Measurements from ENCODE around the gene KIFC1.
"Not testable (repeated sequence)": the region's sequence is repeated elsewhere in the genome, so short reads cannot be mapped to it uniquely, and the experiment has no call there.

Gene KIFC1

DNA sequence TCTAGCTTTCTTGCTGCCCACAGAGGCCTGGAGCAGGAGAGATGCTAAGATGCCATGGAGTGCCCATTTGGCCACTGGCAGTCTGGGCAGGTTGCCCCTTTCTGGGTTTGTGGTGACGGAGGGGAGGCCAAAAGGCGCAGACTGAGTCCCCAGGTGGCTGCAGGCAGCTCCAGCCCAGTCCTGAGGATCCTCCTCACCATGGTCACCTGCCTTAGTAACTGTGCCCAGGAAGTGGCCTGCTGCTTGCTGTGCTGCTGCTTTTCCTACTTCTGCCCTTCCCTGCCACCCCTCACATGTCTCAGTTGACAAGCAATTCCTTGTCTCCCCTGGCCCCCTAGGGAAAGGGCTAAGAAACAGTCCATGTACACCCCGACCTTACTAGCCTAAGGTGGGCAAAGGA is 35.3 kb upstream of the KIFC1 start:
- no peak for TF ChIP-seq CTCF (IDR thresholded peaks at IDR 0.05)
- H3K4me3 ChIP-seq (ENCODE audit: low read depth in 1 of 2, low read length in 1 of 2) = no peak overlapping the region

DNA sequence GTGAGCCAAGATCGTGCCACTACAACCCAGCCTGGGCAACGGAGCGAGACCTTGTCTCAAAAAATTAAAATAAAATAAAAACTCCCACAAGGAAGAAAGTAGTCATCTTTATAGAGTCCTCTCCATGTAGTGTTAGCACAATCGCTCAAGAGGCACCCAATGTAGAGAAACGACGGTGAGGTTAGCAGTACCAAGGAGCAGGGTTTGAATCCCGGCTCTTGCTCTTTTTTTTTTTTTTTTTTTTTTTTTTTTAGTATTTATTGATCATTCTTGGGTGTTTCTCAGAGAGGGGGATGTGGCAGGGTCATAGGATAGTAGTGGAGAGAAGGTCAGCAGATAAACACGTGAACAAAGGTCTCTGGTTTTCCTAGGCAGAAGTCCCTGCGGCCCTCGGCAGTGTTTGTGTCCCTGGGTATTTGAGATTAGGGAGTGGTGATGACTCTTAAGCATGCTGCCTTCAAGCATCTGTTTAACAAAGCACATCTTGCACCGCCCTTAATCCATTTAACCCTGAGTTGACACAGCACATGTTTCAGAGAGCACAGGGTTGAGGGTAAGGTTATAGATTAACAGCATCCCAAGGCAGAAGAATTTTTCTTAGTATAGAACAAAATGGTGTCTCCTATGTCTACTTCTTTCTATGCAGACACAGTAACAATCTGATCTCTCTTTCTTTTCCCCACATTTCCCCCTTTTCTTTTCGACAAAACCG is 34.3 kb upstream of the KIFC1 start:
- not testable (repeated sequence) for H3K27me3 ChIP-seq; H3K4me3 ChIP-seq (ENCODE audit: low read depth in 1 of 2, low read length in 1 of 2); H3K9me3 ChIP-seq; H3K27ac ChIP-seq; H3K4me1 ChIP-seq (ENCODE audit: control insufficient read depth in 1 of 2, insufficient read depth in 1 of 2, low read depth in 1 of 2, low read length in 1 of 2); H3K36me3 ChIP-seq

More for the DNA sequence above, 35.3 kb upstream of the KIFC1 start:
- Histone ChIP-seq H3K27me3 (no peaks in the 10 kb centered on the region), H3K4me1 (ENCODE audit: control insufficient read depth in 1 of 2, insufficient read depth in 1 of 2, low read depth in 1 of 2, low read length in 1 of 2) (no peaks in the 10 kb centered on the region), H3K9me3 (no peaks in the 10 kb centered on the region), H3K27ac (no peak overlapping the region), H3K36me3 (no peaks in the 10 kb centered on the region)

GRCh38 chr6:33359331-33359730 is 32.3 kb upstream of the KIFC1 start:
- no peak overlapping the region for H3K27ac ChIP-seq
- no peaks in the 10 kb centered on the region for H3K4me1 ChIP-seq (ENCODE audit: control insufficient read depth in 1 of 2, insufficient read depth in 1 of 2, low read depth in 1 of 2, low read length in 1 of 2)
- H3K4me3 ChIP-seq (ENCODE audit: low read depth in 1 of 2, low read length in 1 of 2) = no peak overlapping the region
- no peaks in the 10 kb centered on the region for H3K9me3 ChIP-seq
- H3K27me3 ChIP-seq = no peaks in the 10 kb centered on the region
- no peak for TF ChIP-seq CTCF (IDR thresholded peaks at IDR 0.05)
- H3K36me3 ChIP-seq = no peaks in the 10 kb centered on the region

- not testable (repeated sequence) for H3K4me3 ChIP-seq (ENCODE audit: low read depth in 1 of 2, low read length in 1 of 2); H3K27ac ChIP-seq; H3K4me1 ChIP-seq (ENCODE audit: control insufficient read depth in 1 of 2, insufficient read depth in 1 of 2, low read depth in 1 of 2, low read length in 1 of 2); H3K36me3 ChIP-seq; H3K27me3 ChIP-seq; H3K9me3 ChIP-seq
Observed at GRCh38 chr6:33363486-33363885, 28.1 kb upstream of the KIFC1 start.

- not testable (repeated sequence) for H3K36me3 ChIP-seq; H3K4me1 ChIP-seq (ENCODE audit: control insufficient read depth in 1 of 2, insufficient read depth in 1 of 2, low read depth in 1 of 2, low read length in 1 of 2)
Observed at GRCh38 chr6:33364475-33365205, 27.0 kb upstream of the KIFC1 start.

DNA sequence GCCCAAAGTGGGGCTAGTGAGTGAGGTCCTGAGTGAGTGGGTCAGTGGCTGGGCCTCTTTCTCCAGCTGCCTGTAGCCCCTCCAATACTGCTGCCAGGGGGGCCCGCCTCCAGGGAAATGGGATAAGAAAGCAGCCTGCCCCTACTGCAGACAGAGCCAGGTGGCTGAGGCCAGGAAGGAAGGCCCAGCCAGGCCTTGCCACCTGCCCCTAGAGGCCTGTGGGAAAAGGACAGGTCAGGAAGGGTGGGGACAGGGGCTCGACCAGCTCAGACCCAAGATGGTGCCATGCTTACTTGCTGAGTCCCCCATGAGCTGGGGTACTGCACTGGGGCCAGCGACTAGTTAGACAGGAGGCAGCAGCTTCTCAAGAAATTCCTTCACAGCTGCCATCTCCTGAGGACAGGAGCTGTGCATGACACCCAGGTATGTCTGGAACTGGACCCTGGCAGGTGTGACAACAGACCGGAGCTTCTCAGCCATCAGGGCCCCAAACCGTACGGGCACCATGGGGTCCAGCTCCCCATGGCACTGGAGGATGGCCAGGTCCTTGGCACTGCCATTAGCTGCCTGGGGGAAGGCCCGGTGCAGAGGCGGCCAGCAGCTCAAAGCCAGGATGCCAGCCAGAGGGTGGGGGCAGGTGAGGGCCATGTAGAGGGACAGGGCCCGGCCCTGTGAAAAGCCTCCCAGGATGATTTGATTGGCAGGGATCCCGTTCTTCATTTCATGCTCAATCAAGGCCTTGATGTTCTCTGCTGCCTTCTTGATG is 26.2 kb upstream of the KIFC1 start:
- not testable (repeated sequence) for H3K27ac ChIP-seq

More at GRCh38 chr6:33364475-33365205, 27.0 kb upstream of the KIFC1 start:
- H3K4me3 ChIP-seq (ENCODE audit: low read depth in 1 of 2, low read length in 1 of 2); H3K27me3 ChIP-seq; H3K27ac ChIP-seq; H3K9me3 ChIP-seq: not testable (repeated sequence)

GRCh38 chr6:33367009-33367714 is 24.5 kb upstream of the KIFC1 start:
- Histone ChIP-seq H3K36me3 (no peaks in the 10 kb centered on the region), H3K27ac (no peak overlapping the region), H3K4me3 (ENCODE audit: low read depth in 1 of 2, low read length in 1 of 2) (no peak overlapping the region), H3K4me1 (ENCODE audit: control insufficient read depth in 1 of 2, insufficient read depth in 1 of 2, low read depth in 1 of 2, low read length in 1 of 2) (no peaks in the 10 kb centered on the region), H3K9me3 (no peaks in the 10 kb centered on the region), H3K27me3 (no peaks in the 10 kb centered on the region)
- TF ChIP-seq CTCF (IDR thresholded peaks at IDR 0.05) = no peak

More for the DNA sequence above, 26.2 kb upstream of the KIFC1 start:
- not testable (repeated sequence) for H3K4me3 ChIP-seq (ENCODE audit: low read depth in 1 of 2, low read length in 1 of 2); H3K4me1 ChIP-seq (ENCODE audit: control insufficient read depth in 1 of 2, insufficient read depth in 1 of 2, low read depth in 1 of 2, low read length in 1 of 2); H3K9me3 ChIP-seq; H3K36me3 ChIP-seq; H3K27me3 ChIP-seq

DNA sequence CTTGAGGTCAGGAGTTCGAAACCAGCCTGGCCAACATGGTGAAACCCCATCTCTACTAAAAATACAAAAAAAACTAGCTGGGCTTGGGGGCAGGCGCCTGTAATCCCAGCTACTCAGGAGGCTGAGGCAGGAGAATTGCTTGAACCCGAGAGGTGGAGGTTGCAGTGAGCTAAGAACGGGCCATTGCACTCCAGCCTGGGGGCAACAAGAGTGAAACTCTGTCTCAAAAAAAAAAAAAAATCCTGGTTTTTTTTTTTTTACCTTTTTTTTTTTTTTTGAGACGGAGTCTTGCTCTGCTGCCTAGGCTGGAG is 24.0 kb upstream of the KIFC1 start:
- not testable (repeated sequence) for H3K27ac ChIP-seq; H3K4me1 ChIP-seq (ENCODE audit: control insufficient read depth in 1 of 2, insufficient read depth in 1 of 2, low read depth in 1 of 2, low read length in 1 of 2); H3K27me3 ChIP-seq; H3K9me3 ChIP-seq; H3K4me3 ChIP-seq (ENCODE audit: low read depth in 1 of 2, low read length in 1 of 2); H3K36me3 ChIP-seq

- H3K4me3 ChIP-seq (ENCODE audit: low read depth in 1 of 2, low read length in 1 of 2); H3K9me3 ChIP-seq; H3K27me3 ChIP-seq; H3K27ac ChIP-seq; H3K36me3 ChIP-seq: not testable (repeated sequence)
- H3K4me1 ChIP-seq (ENCODE audit: control insufficient read depth in 1 of 2, insufficient read depth in 1 of 2, low read depth in 1 of 2, low read length in 1 of 2) = peaks cover 29 to 32% of the 10 kb centered on the region in 2 experiments
Observed at GRCh38 chr6:33371901-33372300, 19.7 kb upstream of the KIFC1 start.
